Tibial nerve (tissue), 4 donors: ENCODE results near the gene UGT1A3.

Source experiments
- EP300 ChIP-seq, 2 donors: sonication (generic); formaldehyde crosslinking; IDR thresholded peaks; one replicate each; pipeline ENCODE4 v1.6.1; 2017; ENCODE audit warnings: antibody characterized with exemption in 2 of 2, mild to moderate bottlenecking in 1 of 2
- POLR2A ChIP-seq, 2 donors: fragments of 450-650 bp; IDR thresholded peaks; one replicate each; pipeline ENCODE4 v1.6.1; 2017; ENCODE audit warnings: antibody characterized with exemption in 2 of 2, mild to moderate bottlenecking in 2 of 2, moderate library complexity in 2 of 2
- TF ChIP-seq, protein P1 (sequence below), 5 experiments: fragments of 200-600 bp in 3 of 5; fragments of 450-650 bp in 2 of 5; sonication (generic) in 3 of 5; IDR thresholded peaks; one replicate each; pipeline ENCODE4 v1.5.1; 2016 to 2019; ENCODE audit warnings: antibody characterized with exemption in 5 of 5, mild to moderate bottlenecking in 3 of 5, moderate library complexity in 2 of 5

DNA sequence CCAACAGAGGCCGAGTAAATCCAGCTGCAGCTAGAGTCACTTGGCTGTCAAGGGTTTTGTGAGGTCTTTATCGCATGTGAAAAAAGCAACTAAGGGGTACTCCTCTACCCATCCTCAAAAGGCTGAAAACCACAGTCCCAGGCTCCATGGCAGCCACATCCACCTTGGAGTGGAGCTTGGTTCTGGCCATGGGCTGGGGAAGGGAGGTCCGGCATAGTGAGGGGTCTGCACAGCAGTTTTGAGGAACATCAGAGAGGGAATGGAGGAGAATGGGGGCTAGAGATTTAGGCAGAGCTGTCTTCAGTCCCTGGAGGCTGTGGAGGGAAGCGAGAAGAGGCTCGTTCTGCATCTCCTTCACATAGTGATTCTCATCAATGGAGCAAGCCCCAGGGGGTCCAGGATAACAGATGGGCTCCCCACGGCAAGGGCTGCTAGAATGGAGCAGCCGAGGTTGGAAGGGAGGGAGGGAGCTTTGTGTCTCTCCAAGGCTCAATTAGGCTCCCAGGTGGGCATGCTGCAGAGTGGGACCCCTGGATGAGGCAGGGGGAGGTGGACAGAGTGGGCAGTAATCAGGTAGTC, 70.3 kb downstream of the UGT1A3 start:
- TF ChIP-seq, protein P1, sequence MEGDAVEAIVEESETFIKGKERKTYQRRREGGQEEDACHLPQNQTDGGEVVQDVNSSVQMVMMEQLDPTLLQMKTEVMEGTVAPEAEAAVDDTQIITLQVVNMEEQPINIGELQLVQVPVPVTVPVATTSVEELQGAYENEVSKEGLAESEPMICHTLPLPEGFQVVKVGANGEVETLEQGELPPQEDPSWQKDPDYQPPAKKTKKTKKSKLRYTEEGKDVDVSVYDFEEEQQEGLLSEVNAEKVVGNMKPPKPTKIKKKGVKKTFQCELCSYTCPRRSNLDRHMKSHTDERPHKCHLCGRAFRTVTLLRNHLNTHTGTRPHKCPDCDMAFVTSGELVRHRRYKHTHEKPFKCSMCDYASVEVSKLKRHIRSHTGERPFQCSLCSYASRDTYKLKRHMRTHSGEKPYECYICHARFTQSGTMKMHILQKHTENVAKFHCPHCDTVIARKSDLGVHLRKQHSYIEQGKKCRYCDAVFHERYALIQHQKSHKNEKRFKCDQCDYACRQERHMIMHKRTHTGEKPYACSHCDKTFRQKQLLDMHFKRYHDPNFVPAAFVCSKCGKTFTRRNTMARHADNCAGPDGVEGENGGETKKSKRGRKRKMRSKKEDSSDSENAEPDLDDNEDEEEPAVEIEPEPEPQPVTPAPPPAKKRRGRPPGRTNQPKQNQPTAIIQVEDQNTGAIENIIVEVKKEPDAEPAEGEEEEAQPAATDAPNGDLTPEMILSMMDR (IDR thresholded peaks at IDR 0.05): no peak
- TF ChIP-seq POLR2A (IDR thresholded peaks at IDR 0.05): no peak
- TF ChIP-seq EP300 (IDR thresholded peaks at IDR 0.05): no peak
